Caco-2 (cell line): ENCODE data around the gene CASZ1. TPM values are rescaled to one million over a fixed set of nuclear protein-coding genes. Genes with fewer than 3 reads are reported as not detected.

Experiments used
- BruUV-seq: library from RNA; stranded (reverse); fragments of 400-500 nt; replicated peaks from 2 replicates; lab custom pipeline; 2021; lab: Mats Ljungman, UMichigan
- CTCF ChIA-PET: fragments of 300-600 bp; sonication (Branson Sonifier 250); formaldehyde crosslinking; loops from one replicate; lab custom pipeline; 2022; ENCODE audit warnings: antibody characterized with exemption; lab: Charles Lee
- POLR2A ChIA-PET: fragments of 300-600 bp; sonication (Branson Sonifier 250); formaldehyde crosslinking; loops from one replicate; lab custom pipeline; 2022; ENCODE audit warnings: antibody characterized with exemption; lab: Charles Lee
- DNase-seq, 2 experiments: peaks; one replicate each; pipeline versions ENCODE4 v3.0.0 to v3.0.0-alpha.2; 2020 to 2022
- H3K27me3 ChIP-seq: replicated peaks from 2 replicates; pipeline ENCODE4 v1.6.0; 2011; ENCODE audit warnings: low read length; ENCODE audit not compliant: control insufficient read depth, insufficient read depth
- H3K36me3 ChIP-seq: 2 replicates; pipeline ENCODE4 v1.5.1; 2011; ENCODE audit warnings: low read length; ENCODE audit not compliant: control insufficient read depth, insufficient read depth
- H3K4me1 ChIP-seq: fragments of 250-450 bp; sonication (Bioruptor Pico); 2 replicates; pipeline ENCODE4 v1.5.1; 2020; ENCODE audit warnings: mild to moderate bottlenecking
- H3K4me3 ChIP-seq: 2 replicates; pipeline ENCODE4 v1.5.1; 2011; ENCODE audit warnings: low read depth, mild to moderate bottlenecking, control low read depth, low read length
- H3K9me3 ChIP-seq: fragments of 250-450 bp; sonication (Bioruptor Pico); 2 replicates; pipeline ENCODE4 v1.5.1; 2020; ENCODE audit warnings: mild to moderate bottlenecking, moderate library complexity
- H3K27ac Mint-ChIP-seq: one replicate; pipeline ENCODE4 v1.8.0; 2022; ENCODE audit warnings: mixed read lengths; ENCODE audit not compliant: unreplicated experiment
- H3K27me3 Mint-ChIP-seq: one replicate; pipeline ENCODE4 v1.8.0; 2022; ENCODE audit warnings: mixed read lengths; ENCODE audit not compliant: insufficient read depth, unreplicated experiment
- H3K36me3 Mint-ChIP-seq: one replicate; pipeline ENCODE4 v1.8.0; 2022; ENCODE audit warnings: mild to moderate bottlenecking, mixed read lengths; ENCODE audit not compliant: insufficient read depth, unreplicated experiment
- H3K4me1 Mint-ChIP-seq: one replicate; pipeline ENCODE4 v1.8.0; 2022; ENCODE audit warnings: low read depth, mixed read lengths; ENCODE audit not compliant: unreplicated experiment
- H3K4me3 Mint-ChIP-seq: one replicate; pipeline ENCODE4 v1.8.0; 2022; ENCODE audit warnings: mild to moderate bottlenecking, moderate library complexity, mixed read lengths; ENCODE audit not compliant: unreplicated experiment
- H3K9me3 Mint-ChIP-seq: one replicate; pipeline ENCODE4 v1.8.0; 2022; ENCODE audit warnings: mixed read lengths; ENCODE audit not compliant: unreplicated experiment
- CTCF ChIP-seq, 2 experiments: fragments of 200-600 bp in 1 of 2; IDR thresholded peaks; 1 replicate in 1 of 2; 2 replicates in 1 of 2; pipeline versions ENCODE4 v1.5.1 to v1.8.0; 2011 to 2022; ENCODE audit warnings: antibody characterized with exemption in 1 of 2, control low read depth in 1 of 2, inconsistent platforms in 1 of 2, low read depth in 1 of 2, low read length in 1 of 2, mild to moderate bottlenecking in 1 of 2, moderate library complexity in 1 of 2; ENCODE audit not compliant: insufficient read depth in 1 of 2, severe bottlenecking in 1 of 2, unreplicated experiment in 1 of 2
- intact Hi-C: fragments of 100-400 bp; cut with micrococcal nuclease; formaldehyde crosslinking; loops from one replicate; pipeline ENCODE4 v1.10.0; 2022; ENCODE audit not compliant: unreplicated experiment
- total RNA-seq: library from RNA; stranded (reverse); gene quantifications from 2 replicates; pipeline ENCODE4 v1.2.3, GENCODE V29; 2022

Gene CASZ1
- total RNA-seq, 1 experiment from 2014 or later, result 10.9 TPM

- no peaks in the 10 kb centered on the region for H3K36me3 ChIP-seq
- no peaks in the 10 kb centered on the region for H3K27me3 Mint-ChIP-seq
- H3K36me3 Mint-ChIP-seq, result peaks cover under 1% of the 10 kb centered on the region
- DNase-seq, result no peak
- intact Hi-C loops, result loop anchor here (5.0 kb wide), 1 partner anchor 89 kb away; no protein-coding TSS in a partner anchor
- no peaks in the 10 kb centered on the region for H3K9me3 Mint-ChIP-seq
- H3K4me3 Mint-ChIP-seq, result no peak overlapping the region
- ChIA-PET CTCF (no interaction called here), POLR2A (no interaction called here)
- no peak for TF ChIP-seq CTCF (IDR thresholded peaks at IDR 0.05; ENCODE audit: insufficient read depth in 1 of 2, low read depth in 1 of 2, low read length in 1 of 2, severe bottlenecking in 1 of 2, unreplicated experiment in 1 of 2)
- no peaks in the 10 kb centered on the region for H3K4me1 Mint-ChIP-seq
- H3K4me3 ChIP-seq, result no peak overlapping the region
- H3K9me3 ChIP-seq, result no peaks in the 10 kb centered on the region
- no TSS peak for BruUV-seq
- H3K4me1 ChIP-seq, result peaks cover 48% of the 10 kb centered on the region
- no peaks in the 10 kb centered on the region for H3K27me3 ChIP-seq
- H3K27ac Mint-ChIP-seq, result no peak overlapping the region
Observed at GRCh38 chr1:10596780-10597179, 199.7 kb downstream of the CASZ1 start.

- CTCF ChIA-PET, result no interaction called here
- intact Hi-C loops, result loop anchor here (5.0 kb wide), 1 partner anchor 87 kb away; no protein-coding TSS in a partner anchor
Observed at GRCh38 chr1:10594595-10595223, 201.7 kb downstream of the CASZ1 start.

GRCh38 chr1:10593750-10594149 lies 202.7 kb downstream of the CASZ1 start:
- CTCF ChIA-PET, result no interaction called here
- Mint-ChIP-seq H3K9me3 (no peaks in the 10 kb centered on the region), H3K4me3 (no peak overlapping the region), H3K4me1 (no peaks in the 10 kb centered on the region), H3K27ac (no peak overlapping the region), H3K27me3 (no peaks in the 10 kb centered on the region), H3K36me3 (peaks cover 5% of the 10 kb centered on the region)
- no peak overlapping the region for H3K4me3 ChIP-seq
- no peak for DNase-seq
- H3K36me3 ChIP-seq, result no peaks in the 10 kb centered on the region
- H3K9me3 ChIP-seq, result no peaks in the 10 kb centered on the region
- POLR2A ChIA-PET, result no interaction called here
- intact Hi-C loops, result no loop called here
- TF ChIP-seq CTCF (IDR thresholded peaks at IDR 0.05; ENCODE audit: insufficient read depth in 1 of 2, low read depth in 1 of 2, low read length in 1 of 2, severe bottlenecking in 1 of 2, unreplicated experiment in 1 of 2), result no peak
- no TSS peak for BruUV-seq
- H3K4me1 ChIP-seq, result peaks cover 24% of the 10 kb centered on the region
- H3K27me3 ChIP-seq, result no peaks in the 10 kb centered on the region

More at GRCh38 chr1:10594595-10595223, 201.7 kb downstream of the CASZ1 start:
- Histone ChIP-seq H3K36me3 (no peaks in the 10 kb centered on the region), H3K27me3 (no peaks in the 10 kb centered on the region), H3K9me3 (no peaks in the 10 kb centered on the region), H3K4me3 (no peak overlapping the region), H3K4me1 (peaks cover 29% of the 10 kb centered on the region)
- Mint-ChIP-seq H3K27ac (no peak overlapping the region), H3K4me3 (no peak overlapping the region), H3K9me3 (no peaks in the 10 kb centered on the region), H3K36me3 (peaks cover 5% of the 10 kb centered on the region), H3K27me3 (no peaks in the 10 kb centered on the region), H3K4me1 (no peaks in the 10 kb centered on the region)
- DNase-seq, result no peak
- no peak for TF ChIP-seq CTCF (IDR thresholded peaks at IDR 0.05; ENCODE audit: insufficient read depth in 1 of 2, low read depth in 1 of 2, low read length in 1 of 2, severe bottlenecking in 1 of 2, unreplicated experiment in 1 of 2)
- no TSS peak for BruUV-seq
- POLR2A ChIA-PET, result no interaction called here
